C4-2B (cell line): ENCODE data around the gene RASEF.

Source experiments
- ZFX ChIP-seq: fragments of 450-650 bp; IDR thresholded peaks from 2 replicates; pipeline ENCODE4 v1.6.1; 2017
- TF ChIP-seq, protein P1 (sequence below): fragments of 450-650 bp; conservative IDR thresholded peaks from 2 replicates; pipeline ENCODE4 v1.5.1; 2017; ENCODE audit warnings: mild to moderate bottlenecking

DNA sequence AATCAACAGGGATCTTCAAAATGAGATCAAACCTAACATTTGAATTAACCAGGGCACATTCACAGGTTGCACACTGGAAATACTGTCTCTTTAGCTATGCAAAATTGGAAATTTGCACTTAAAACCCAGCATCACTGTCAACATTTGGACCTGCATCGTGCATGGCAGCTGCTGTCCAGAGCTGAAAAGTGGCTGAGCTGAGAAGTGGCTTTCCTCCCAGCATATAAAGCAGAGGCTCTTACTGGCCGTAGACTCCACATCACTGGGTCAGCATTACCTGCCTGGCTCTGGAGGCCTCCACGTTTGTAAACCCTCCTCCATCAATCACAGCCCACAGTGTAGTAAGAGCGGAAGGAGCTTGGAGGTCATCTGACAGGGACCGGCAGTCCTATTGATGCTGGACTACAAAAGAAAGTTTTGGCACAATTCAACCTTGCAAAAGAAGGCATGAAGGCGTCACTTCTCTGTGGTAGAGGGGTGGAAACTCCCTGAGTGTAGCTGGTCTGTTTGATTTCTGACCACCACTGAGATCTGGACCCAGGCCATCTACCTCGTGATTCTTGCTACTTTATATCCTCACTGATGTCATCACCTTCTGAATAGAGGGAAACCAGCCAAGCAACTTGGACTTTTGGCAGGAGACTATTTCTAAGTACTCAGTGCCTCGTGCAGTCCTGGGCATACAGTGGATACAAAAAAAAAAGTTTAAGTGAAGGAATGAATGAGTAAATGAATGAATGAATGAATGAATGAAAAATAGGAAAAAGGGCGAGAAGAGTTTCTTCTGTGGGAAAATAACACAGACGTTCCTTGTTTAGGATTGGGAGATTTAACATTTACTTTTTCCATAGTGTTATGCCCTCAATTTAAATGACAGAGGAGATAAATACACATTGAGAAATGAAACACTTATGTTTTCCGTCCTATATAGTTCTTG is 14.8 kb downstream of the RASEF start:
- TF ChIP-seq, protein P1, sequence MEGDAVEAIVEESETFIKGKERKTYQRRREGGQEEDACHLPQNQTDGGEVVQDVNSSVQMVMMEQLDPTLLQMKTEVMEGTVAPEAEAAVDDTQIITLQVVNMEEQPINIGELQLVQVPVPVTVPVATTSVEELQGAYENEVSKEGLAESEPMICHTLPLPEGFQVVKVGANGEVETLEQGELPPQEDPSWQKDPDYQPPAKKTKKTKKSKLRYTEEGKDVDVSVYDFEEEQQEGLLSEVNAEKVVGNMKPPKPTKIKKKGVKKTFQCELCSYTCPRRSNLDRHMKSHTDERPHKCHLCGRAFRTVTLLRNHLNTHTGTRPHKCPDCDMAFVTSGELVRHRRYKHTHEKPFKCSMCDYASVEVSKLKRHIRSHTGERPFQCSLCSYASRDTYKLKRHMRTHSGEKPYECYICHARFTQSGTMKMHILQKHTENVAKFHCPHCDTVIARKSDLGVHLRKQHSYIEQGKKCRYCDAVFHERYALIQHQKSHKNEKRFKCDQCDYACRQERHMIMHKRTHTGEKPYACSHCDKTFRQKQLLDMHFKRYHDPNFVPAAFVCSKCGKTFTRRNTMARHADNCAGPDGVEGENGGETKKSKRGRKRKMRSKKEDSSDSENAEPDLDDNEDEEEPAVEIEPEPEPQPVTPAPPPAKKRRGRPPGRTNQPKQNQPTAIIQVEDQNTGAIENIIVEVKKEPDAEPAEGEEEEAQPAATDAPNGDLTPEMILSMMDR, result no peak
- TF ChIP-seq ZFX, result no peak
